ENCODE measurements around the gene DLGAP4.

The DLGAP4 gene

GRCh38 chr20:36499723-36500501 lies 193.8 kb downstream of the DLGAP4 start:
- Histone ChIP-seq H3K27me3 (ENCODE audit: insufficient read depth, poor library complexity, severe bottlenecking) (no peaks in the 10 kb centered on the region), H3K4me3 (replicated peaks; ENCODE audit: insufficient read depth, low read length) (no peak overlapping the region), H3K27ac (replicated peaks) (no peak overlapping the region)
- no peak for DNase-seq (ENCODE audit: low read depth in 1 of 2, low spot score in 1 of 2)
- TF ChIP-seq REST (IDR thresholded peaks at IDR 0.05; ENCODE audit: insufficient replicate concordance, low read depth) (no peak), POLR2AphosphoS5 (IDR thresholded peaks at IDR 0.05; ENCODE audit: low read depth) (no peak), SPI1 (IDR thresholded peaks at IDR 0.05; ENCODE audit: borderline replicate concordance, low read depth) (no peak), CTCF (IDR thresholded peaks at IDR 0.05; ENCODE audit: insufficient read depth, low read length) (no peak), GABPA (IDR thresholded peaks at IDR 0.05; ENCODE audit: low read depth) (no peak)

DNA sequence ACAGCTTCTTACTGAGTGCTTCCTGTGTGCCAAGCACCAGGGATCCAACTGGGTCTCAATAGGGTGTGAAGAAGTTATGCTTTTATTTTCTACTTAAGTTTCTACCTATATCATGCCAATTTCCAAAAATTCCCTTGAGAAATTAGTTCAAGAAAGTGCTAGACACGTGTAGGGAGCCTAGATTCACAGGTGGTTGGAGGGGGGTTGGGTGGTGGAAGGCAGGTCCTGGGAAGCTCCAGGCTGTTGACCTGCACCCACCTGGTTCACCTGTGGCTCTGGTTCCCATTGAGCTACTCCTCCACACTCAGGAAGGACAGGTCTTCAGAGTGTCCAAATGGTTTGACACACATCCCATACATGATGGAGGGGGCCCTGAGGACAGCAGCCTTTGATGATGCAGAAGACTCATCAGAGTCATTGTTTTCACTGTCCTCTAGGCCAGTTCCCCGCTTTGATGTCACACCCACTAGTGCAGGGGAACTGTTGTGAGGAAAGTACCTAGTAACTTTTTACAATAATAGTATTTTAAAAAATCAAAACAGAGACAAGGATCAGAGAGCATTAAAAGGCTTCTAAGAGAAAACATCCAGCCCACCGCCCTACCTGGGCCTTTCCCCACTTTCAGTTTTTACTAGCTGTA lies 195.3 kb downstream of the DLGAP4 start:
- H3K4me3 ChIP-seq (replicated peaks; ENCODE audit: insufficient read depth, low read length), result no peak overlapping the region
- DNase-seq (ENCODE audit: low read depth in 1 of 2, low spot score in 1 of 2), result no peak
- no peak for TF ChIP-seq POLR2AphosphoS5 (IDR thresholded peaks at IDR 0.05; ENCODE audit: low read depth)
- TF ChIP-seq SPI1 (IDR thresholded peaks at IDR 0.05; ENCODE audit: borderline replicate concordance, low read depth), result no peak
- H3K27me3 ChIP-seq (ENCODE audit: insufficient read depth, poor library complexity, severe bottlenecking), result no peaks in the 10 kb centered on the region
- H3K27ac ChIP-seq (replicated peaks), result no peak overlapping the region

- no peak for TF ChIP-seq CTCF (IDR thresholded peaks at IDR 0.05; ENCODE audit: insufficient read depth, low read length)
- no peak for TF ChIP-seq SPI1 (IDR thresholded peaks at IDR 0.05; ENCODE audit: borderline replicate concordance, low read depth)
- no peak for TF ChIP-seq POLR2AphosphoS5 (IDR thresholded peaks at IDR 0.05; ENCODE audit: low read depth)
- TF ChIP-seq GABPA (IDR thresholded peaks at IDR 0.05; ENCODE audit: low read depth), result no peak
- TF ChIP-seq REST (IDR thresholded peaks at IDR 0.05; ENCODE audit: insufficient replicate concordance, low read depth), result no peak
- H3K27me3 ChIP-seq (ENCODE audit: insufficient read depth, poor library complexity, severe bottlenecking), result no peaks in the 10 kb centered on the region
- no peak for DNase-seq (ENCODE audit: low read depth in 1 of 2, low spot score in 1 of 2)
- no peak overlapping the region for H3K4me3 ChIP-seq (replicated peaks; ENCODE audit: insufficient read depth, low read length)
- H3K27ac ChIP-seq (replicated peaks), result no peak overlapping the region
Observed at GRCh38 chr20:36504295-36504694, 198.2 kb downstream of the DLGAP4 start.

DNA sequence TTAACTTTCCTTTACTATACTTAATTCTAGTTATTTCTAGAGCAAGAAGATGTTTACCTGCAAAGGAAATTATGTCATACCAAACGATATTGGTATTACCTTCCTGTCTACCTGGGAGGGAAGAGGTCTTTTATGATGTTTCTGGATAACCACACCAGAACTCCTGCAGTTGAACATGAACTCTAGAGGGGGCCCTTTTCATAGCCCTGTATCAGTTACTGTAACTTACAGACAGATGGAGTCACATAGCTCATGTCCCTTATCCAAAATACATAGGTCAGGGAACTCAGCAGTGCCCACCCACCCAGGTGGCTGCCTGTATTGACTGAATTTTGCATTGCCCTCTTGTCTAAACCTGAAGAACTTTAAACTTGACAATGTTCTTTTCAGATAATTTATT lies 200.1 kb downstream of the DLGAP4 start:
- Histone ChIP-seq H3K27ac (replicated peaks) (no peak overlapping the region), H3K27me3 (ENCODE audit: insufficient read depth, poor library complexity, severe bottlenecking) (no peaks in the 10 kb centered on the region), H3K4me3 (replicated peaks; ENCODE audit: insufficient read depth, low read length) (no peak overlapping the region)
- DNase-seq (ENCODE audit: low read depth in 1 of 2, low spot score in 1 of 2), result peak in 1 of 2 experiments; percentile 25
- TF ChIP-seq POLR2AphosphoS5 (IDR thresholded peaks at IDR 0.05; ENCODE audit: low read depth) (no peak), CTCF (IDR thresholded peaks at IDR 0.05; ENCODE audit: insufficient read depth, low read length) (no peak), REST (IDR thresholded peaks at IDR 0.05; ENCODE audit: insufficient replicate concordance, low read depth) (no peak)
